Measurements from ENCODE around the gene EDEM1. TPM values are rescaled to one million over a fixed set of nuclear protein-coding genes. Genes with fewer than 3 reads are reported as not detected.

Gene EDEM1
- total RNA-seq, 2 donors from 2014 or later: 30.2 to 59.7 TPM

- peaks cover 11 to 13% of the 10 kb centered on the region in 2 donors for H3K4me1 ChIP-seq (ENCODE audit: control insufficient read depth in 1 of 2, low read depth in 2 of 2)
- DNase-seq (ENCODE audit: low spot score) (no peak), ATAC-seq (ENCODE audit: insufficient number of reproducible peaks, low FRiP score, low read depth) (no peak)
- no peaks in the 10 kb centered on the region for H3K27me3 ChIP-seq (replicated peaks; ENCODE audit: insufficient read depth)
- TF ChIP-seq CTCF (IDR thresholded peaks at IDR 0.05): no peak
- no peaks in the 10 kb centered on the region for H3K9me3 ChIP-seq
- H3K27ac ChIP-seq: no peak overlapping the region
- no peak overlapping the region for H3K4me3 ChIP-seq
- H3K36me3 ChIP-seq: no peaks in the 10 kb centered on the region
These were observed 35.9 kb upstream of the EDEM1 start for GRCh38 chr3:5151586-5151985.

GRCh38 chr3:5153074-5153473 is 34.4 kb upstream of the EDEM1 start:
- DNase-seq (ENCODE audit: low spot score): no peak
- no peaks in the 10 kb centered on the region for H3K9me3 ChIP-seq
- H3K27me3 ChIP-seq (replicated peaks; ENCODE audit: insufficient read depth): no peaks in the 10 kb centered on the region
- H3K27ac ChIP-seq: no peak overlapping the region
- no peaks in the 10 kb centered on the region for H3K36me3 ChIP-seq
- TF ChIP-seq CTCF (IDR thresholded peaks at IDR 0.05): no peak
- no peak overlapping the region for H3K4me3 ChIP-seq
- H3K4me1 ChIP-seq (ENCODE audit: control insufficient read depth in 1 of 2, low read depth in 2 of 2): peaks cover 11 to 12% of the 10 kb centered on the region in 2 donors
- ATAC-seq (ENCODE audit: insufficient number of reproducible peaks, low FRiP score, low read depth): no peak

GRCh38 chr3:5155241-5155640 is 32.3 kb upstream of the EDEM1 start:
- H3K27me3 ChIP-seq (replicated peaks; ENCODE audit: insufficient read depth): no peaks in the 10 kb centered on the region
- no peaks in the 10 kb centered on the region for H3K9me3 ChIP-seq
- H3K36me3 ChIP-seq: no peaks in the 10 kb centered on the region
- DNase-seq (ENCODE audit: low spot score): no peak
- H3K27ac ChIP-seq: no peak overlapping the region
- H3K4me3 ChIP-seq: no peak overlapping the region
- ATAC-seq (ENCODE audit: insufficient number of reproducible peaks, low FRiP score, low read depth): no peak
- H3K4me1 ChIP-seq (ENCODE audit: control insufficient read depth in 1 of 2, low read depth in 2 of 2): peaks cover 6 to 13% of the 10 kb centered on the region in 2 donors
- no peak for TF ChIP-seq CTCF (IDR thresholded peaks at IDR 0.05)

GRCh38 chr3:5160321-5160720 is 27.2 kb upstream of the EDEM1 start:
- Histone ChIP-seq H3K4me3 (no peak overlapping the region), H3K27ac (no peak overlapping the region), H3K9me3 (no peaks in the 10 kb centered on the region), H3K4me1 (ENCODE audit: control insufficient read depth in 1 of 2, low read depth in 2 of 2) (peaks cover 24 to 27% of the 10 kb centered on the region in 2 donors), H3K27me3 (replicated peaks; ENCODE audit: insufficient read depth) (no peaks in the 10 kb centered on the region), H3K36me3 (no peaks in the 10 kb centered on the region)
- no peak for TF ChIP-seq CTCF (IDR thresholded peaks at IDR 0.05)
- DNase-seq (ENCODE audit: low spot score) (no peak), ATAC-seq (ENCODE audit: insufficient number of reproducible peaks, low FRiP score, low read depth) (no peak)

GRCh38 chr3:5160940-5161858 is 26.3 kb upstream of the EDEM1 start:
- no peak overlapping the region for H3K4me3 ChIP-seq
- no peak for ATAC-seq (ENCODE audit: insufficient number of reproducible peaks, low FRiP score, low read depth)
- no peaks in the 10 kb centered on the region for H3K9me3 ChIP-seq
- H3K4me1 ChIP-seq (ENCODE audit: control insufficient read depth in 1 of 2, low read depth in 2 of 2): peaks cover 22 to 27% of the 10 kb centered on the region in 2 donors
- H3K27me3 ChIP-seq (replicated peaks; ENCODE audit: insufficient read depth): no peaks in the 10 kb centered on the region
- no peaks in the 10 kb centered on the region for H3K36me3 ChIP-seq
- H3K27ac ChIP-seq: no peak overlapping the region
- DNase-seq (ENCODE audit: low spot score): no peak
- TF ChIP-seq CTCF (IDR thresholded peaks at IDR 0.05): no peak
